Colonic mucosa (tissue), 4 donors: ENCODE measurements around the gene FAM240A. TPM values are rescaled to one million over a fixed set of nuclear protein-coding genes. Genes with fewer than 3 reads are reported as not detected.

Experiments
- DNase-seq: peaks from one replicate; pipeline ENCODE4 v3.0.0-alpha.2; 2020
- H3K27ac ChIP-seq: fragments of 200-600 bp; one replicate; pipeline ENCODE4 v1.8.0; 2021
- H3K27me3 ChIP-seq: fragments of 200-600 bp; one replicate; pipeline ENCODE4 v1.8.0; 2021
- H3K36me3 ChIP-seq: fragments of 200-600 bp; one replicate; pipeline ENCODE4 v1.8.0; 2021
- H3K4me1 ChIP-seq: fragments of 200-600 bp; one replicate; pipeline ENCODE4 v1.8.0; 2021; ENCODE audit warnings: mild to moderate bottlenecking
- H3K4me3 ChIP-seq: fragments of 200-600 bp; one replicate; pipeline ENCODE4 v1.8.0; 2021
- H3K9ac ChIP-seq, 2 donors: one replicate each; pipeline ENCODE4 v1.7.0; 2013; ENCODE audit warnings: control low read depth in 2 of 2, low read depth in 2 of 2, low read length in 2 of 2
- H3K9me3 ChIP-seq: fragments of 200-600 bp; one replicate; pipeline ENCODE4 v1.8.0; 2021
- CTCF ChIP-seq: fragments of 200-600 bp; IDR thresholded peaks from one replicate; pipeline ENCODE4 v1.8.0; 2022; ENCODE audit warnings: antibody characterized with exemption, mild to moderate bottlenecking
- intact Hi-C: fragments of 100-400 bp; cut with DNase I; formaldehyde crosslinking; loops from one replicate; pipeline ENCODE4 v1.14.1; 2022
- total RNA-seq, 2 donors: library from RNA; stranded (reverse); fragmentation: NEBNext Ultra II Directional in 1 of 2; extraction: Animal tissue kit (Norgen Biotek cat#: 25700) in 1 of 2; gene quantifications; one replicate each; pipeline ENCODE4 v1.2.1, GENCODE V29; 2021
- donor health status: healthy.
- donor health status: DM: no; HTN: no; CAD: no.
- donor health status: DM: no; HTN: no; CAD: no.

The FAM240A gene
- total RNA-seq, 2 donors from 2014 or later = not detected

DNA sequence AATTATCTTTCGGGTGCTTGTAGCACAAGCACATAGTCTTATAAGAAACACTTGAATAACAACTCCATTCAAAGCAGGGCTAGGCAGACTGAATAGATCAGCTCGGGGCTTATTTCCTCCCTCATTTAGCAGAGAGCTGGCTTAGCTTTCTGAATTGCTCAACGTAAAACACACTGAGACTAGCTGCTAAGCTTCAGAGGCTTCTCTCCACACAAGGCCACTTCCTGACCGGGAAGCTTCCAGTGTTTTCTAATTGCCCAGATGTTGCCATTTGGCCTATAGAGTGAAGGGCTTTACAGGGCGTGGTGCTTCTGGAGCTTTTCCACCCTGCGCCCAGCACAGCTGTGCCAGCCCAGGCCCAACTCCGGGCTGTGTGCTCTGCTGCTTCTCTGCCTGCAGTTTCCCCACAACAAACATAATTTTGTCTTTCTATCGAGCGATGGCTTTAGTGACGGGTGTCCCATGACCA, 16.6 kb downstream of the FAM240A start:
- Histone ChIP-seq H3K4me1 (peaks cover 3% of the 10 kb centered on the region), H3K9ac (peak overlapping the region in 1 of 2 donors; percentile 73), H3K27me3 (no peaks in the 10 kb centered on the region), H3K9me3 (no peaks in the 10 kb centered on the region), H3K4me3 (no peak overlapping the region), H3K27ac (peak overlapping the region; percentile 60), H3K36me3 (no peaks in the 10 kb centered on the region)
- no peak for TF ChIP-seq CTCF
- DNase-seq = peak; percentile 65
- intact Hi-C loops = loop anchor here (5.0 kb wide), 1 partner anchor 72 kb away; no protein-coding TSS in a partner anchor

GRCh38 chr3:46629551-46630517, 17.5 kb downstream of the FAM240A start:
- H3K4me3 ChIP-seq = no peak overlapping the region
- H3K9me3 ChIP-seq = no peaks in the 10 kb centered on the region
- peak; percentile 96 for TF ChIP-seq CTCF
- no peaks in the 10 kb centered on the region for H3K36me3 ChIP-seq
- H3K4me1 ChIP-seq = peaks cover 3% of the 10 kb centered on the region
- H3K27me3 ChIP-seq = no peaks in the 10 kb centered on the region
- H3K27ac ChIP-seq = peak overlapping the region; percentile 60
- peak overlapping the region; percentile 28 to 67 for H3K9ac ChIP-seq
- intact Hi-C loops = loop anchor here (2.0 to 5.0 kb wide), 2 partner anchors 73 to 141 kb away; no protein-coding TSS in a partner anchor
- DNase-seq = peak; percentile 79

DNA sequence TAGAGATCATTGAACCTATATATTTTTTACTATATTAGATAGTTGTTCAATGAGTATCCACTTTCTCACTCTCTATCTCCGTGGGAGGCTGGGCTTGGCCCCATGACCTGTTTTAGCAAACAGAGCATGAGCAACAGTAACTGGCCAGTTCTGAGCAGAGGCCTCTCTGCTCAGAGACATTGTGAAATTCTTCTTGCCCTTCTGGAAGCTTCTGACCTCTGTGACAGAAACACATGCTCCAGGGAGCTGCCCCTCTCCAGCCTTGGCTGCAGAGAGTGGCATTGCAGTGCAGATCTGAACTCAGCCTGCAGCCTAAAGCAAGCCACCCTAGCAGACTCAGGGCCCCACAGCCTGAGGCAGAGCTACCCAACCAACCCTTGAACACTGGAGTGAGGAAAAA, 20.5 kb downstream of the FAM240A start:
- intact Hi-C loops = no loop called here
- no peak overlapping the region for H3K27ac ChIP-seq
- H3K9me3 ChIP-seq = no peaks in the 10 kb centered on the region
- peaks cover 3% of the 10 kb centered on the region for H3K4me1 ChIP-seq
- H3K27me3 ChIP-seq = no peaks in the 10 kb centered on the region
- H3K4me3 ChIP-seq = no peak overlapping the region
- DNase-seq = no peak
- no peaks in the 10 kb centered on the region for H3K36me3 ChIP-seq
- TF ChIP-seq CTCF = no peak
- no peak overlapping the region for H3K9ac ChIP-seq

DNA sequence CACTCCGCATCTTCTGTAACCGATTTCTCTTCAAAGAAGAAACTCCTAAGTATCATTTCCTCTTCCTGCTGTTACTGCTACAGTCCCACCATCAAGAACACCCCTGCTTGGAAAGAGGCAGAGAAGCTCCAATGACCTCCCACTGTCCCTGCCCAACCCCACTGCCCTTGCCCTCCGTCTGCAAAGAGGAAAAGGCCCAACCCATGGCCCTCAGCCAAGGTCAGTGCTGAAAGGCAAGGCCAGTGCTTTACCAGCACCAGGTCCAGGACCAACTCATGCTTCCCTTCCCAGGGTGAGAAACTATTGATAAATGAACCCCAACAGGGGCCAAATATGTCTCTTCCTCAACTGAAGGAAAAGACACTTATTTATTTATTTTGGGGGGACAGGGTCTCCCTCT, 22.5 kb downstream of the FAM240A start:
- H3K9me3 ChIP-seq = no peaks in the 10 kb centered on the region
- no peaks in the 10 kb centered on the region for H3K27me3 ChIP-seq
- no peak overlapping the region for H3K9ac ChIP-seq
- no peak for TF ChIP-seq CTCF
- no peaks in the 10 kb centered on the region for H3K36me3 ChIP-seq
- intact Hi-C loops = no loop called here
- no peak overlapping the region for H3K4me3 ChIP-seq
- H3K27ac ChIP-seq = no peak overlapping the region
- DNase-seq = no peak
- peaks cover under 1% of the 10 kb centered on the region for H3K4me1 ChIP-seq

DNA sequence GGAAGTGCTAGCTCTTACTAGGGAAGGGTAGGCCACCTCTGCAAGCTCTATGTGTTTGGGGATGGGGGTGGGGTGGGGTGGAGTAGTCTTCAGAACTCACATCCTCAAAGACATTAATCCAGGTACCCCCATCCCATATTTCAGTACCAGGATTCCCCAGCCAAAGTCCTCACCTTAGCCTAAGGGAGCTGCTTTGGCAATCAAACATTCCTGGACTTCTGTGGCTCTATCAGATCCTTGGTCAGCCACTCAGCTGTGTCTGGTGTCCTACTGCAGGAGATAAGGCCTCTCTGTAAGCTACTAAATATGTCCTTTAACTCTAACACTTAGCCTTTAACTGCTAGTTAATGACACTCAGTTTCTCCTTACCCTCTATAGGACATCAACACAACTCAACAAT, 26.9 kb downstream of the FAM240A start:
- Histone ChIP-seq H3K9me3 (no peaks in the 10 kb centered on the region), H3K27ac (no peak overlapping the region), H3K4me1 (no peaks in the 10 kb centered on the region), H3K4me3 (no peak overlapping the region), H3K36me3 (no peaks in the 10 kb centered on the region), H3K27me3 (no peaks in the 10 kb centered on the region), H3K9ac (no peak overlapping the region)
- no peak for TF ChIP-seq CTCF
- intact Hi-C loops = no loop called here
- no peak for DNase-seq
